Parathyroid adenoma (tissue), 2 donors: ENCODE measurements around the gene DLGAP1.

Experiments
- H2AFZ ChIP-seq: fragments of 300-600 bp; sonication (generic); one replicate; pipeline ENCODE4 v1.7.0; 2017; ENCODE audit warnings: antibody characterized with exemption, mild to moderate bottlenecking
- H3K27ac ChIP-seq: fragments of 300-600 bp; sonication (generic); one replicate; pipeline ENCODE4 v1.7.0; 2017
- H3K27me3 ChIP-seq: fragments of 300-600 bp; sonication (generic); one replicate; pipeline ENCODE4 v1.7.0; 2017; ENCODE audit warnings: low read length; ENCODE audit not compliant: control insufficient read depth, insufficient read depth
- H3K36me3 ChIP-seq: fragments of 300-600 bp; sonication (generic); one replicate; pipeline ENCODE4 v1.7.0; 2017; ENCODE audit warnings: low read length; ENCODE audit not compliant: control insufficient read depth, insufficient read depth
- H3K4me1 ChIP-seq: fragments of 300-600 bp; sonication (generic); one replicate; pipeline ENCODE4 v1.7.0; 2017; ENCODE audit warnings: control low read depth
- H3K4me2 ChIP-seq: fragments of 300-600 bp; sonication (generic); one replicate; pipeline ENCODE4 v1.7.0; 2017; ENCODE audit warnings: low read length
- H3K4me3 ChIP-seq: fragments of 300-600 bp; sonication (generic); one replicate; pipeline ENCODE4 v1.7.0; 2017; ENCODE audit warnings: low read depth, low read length
- H3K79me2 ChIP-seq: fragments of 300-600 bp; sonication (generic); one replicate; pipeline ENCODE4 v1.7.0; 2017; ENCODE audit warnings: control low read depth
- H3K9ac ChIP-seq: fragments of 300-600 bp; sonication (generic); one replicate; pipeline ENCODE4 v1.7.0; 2017; ENCODE audit warnings: mild to moderate bottlenecking
- H3K9me3 ChIP-seq: fragments of 300-600 bp; sonication (generic); one replicate; pipeline ENCODE4 v1.7.0; 2017; ENCODE audit warnings: low read length; ENCODE audit not compliant: control insufficient read depth
- CTCF ChIP-seq: fragments of 300-600 bp; sonication (generic); IDR thresholded peaks from one replicate; pipeline ENCODE4 v1.7.0; 2017; ENCODE audit warnings: antibody characterized with exemption, mild to moderate bottlenecking
- donor health status: primary hyperparathyroidism.

The DLGAP1 gene

GRCh38 chr18:4441098-4441497 is 14.0 kb downstream of the DLGAP1 start:
- no peak overlapping the region for H3K27ac ChIP-seq
- H3K79me2 ChIP-seq: no peaks in the 10 kb centered on the region
- no peaks in the 10 kb centered on the region for H3K9me3 ChIP-seq
- no peak overlapping the region for H3K4me3 ChIP-seq
- no peaks in the 10 kb centered on the region for H3K36me3 ChIP-seq
- H3K9ac ChIP-seq: no peak overlapping the region
- TF ChIP-seq CTCF: no peak
- no peak overlapping the region for H3K4me2 ChIP-seq
- no peaks in the 10 kb centered on the region for H3K4me1 ChIP-seq
- no peaks in the 10 kb centered on the region for H3K27me3 ChIP-seq
- H2AFZ ChIP-seq: no peak overlapping the region

DNA sequence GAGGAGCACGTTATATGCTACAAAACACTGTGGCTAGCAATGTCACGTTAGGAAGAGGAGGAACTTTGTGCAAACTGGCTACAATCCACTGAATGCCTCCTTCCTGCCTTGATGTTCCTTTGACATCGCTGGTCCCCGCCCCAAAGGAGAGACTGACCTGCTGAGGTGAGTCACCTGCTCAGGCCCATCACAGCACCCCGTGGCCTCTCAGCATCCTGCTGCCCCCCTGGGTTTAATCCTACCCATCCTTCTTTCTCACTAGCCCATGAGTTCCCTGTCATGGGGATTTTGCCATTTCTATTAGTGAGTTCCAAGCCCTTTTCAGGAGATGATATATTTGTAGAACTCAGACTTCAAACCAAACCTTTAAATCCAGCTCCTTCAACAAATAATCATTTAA is 16.2 kb downstream of the DLGAP1 start:
- H3K9ac ChIP-seq: no peak overlapping the region
- no peaks in the 10 kb centered on the region for H3K36me3 ChIP-seq
- no peak overlapping the region for H3K4me3 ChIP-seq
- H3K4me1 ChIP-seq: no peaks in the 10 kb centered on the region
- H3K9me3 ChIP-seq: no peaks in the 10 kb centered on the region
- H3K27me3 ChIP-seq: no peaks in the 10 kb centered on the region
- H3K27ac ChIP-seq: no peak overlapping the region
- no peak overlapping the region for H3K4me2 ChIP-seq
- no peaks in the 10 kb centered on the region for H3K79me2 ChIP-seq
- no peak overlapping the region for H2AFZ ChIP-seq
- no peak for TF ChIP-seq CTCF

DNA sequence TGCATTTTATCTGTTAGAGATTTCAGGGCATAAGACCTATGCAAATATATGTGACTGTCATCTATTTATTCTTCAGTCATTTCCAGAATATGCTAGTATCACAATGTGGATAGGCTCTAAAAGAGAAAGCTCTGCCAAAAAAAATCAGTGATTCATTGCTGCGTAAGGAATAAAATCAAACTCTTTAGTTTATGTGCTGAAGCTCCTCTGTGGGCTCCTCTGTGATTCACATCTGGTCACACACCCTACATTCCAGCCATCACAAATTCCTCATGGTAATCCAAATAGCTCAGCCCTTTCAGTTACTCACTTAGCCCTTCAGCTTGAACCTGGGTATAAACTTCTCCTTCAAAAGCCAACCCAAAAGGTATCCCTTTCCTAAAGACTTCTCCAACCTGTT is 21.4 kb downstream of the DLGAP1 start:
- no peaks in the 10 kb centered on the region for H3K4me1 ChIP-seq
- no peak for TF ChIP-seq CTCF
- H3K4me2 ChIP-seq: no peak overlapping the region
- H2AFZ ChIP-seq: no peak overlapping the region
- no peaks in the 10 kb centered on the region for H3K27me3 ChIP-seq
- H3K4me3 ChIP-seq: no peak overlapping the region
- no peaks in the 10 kb centered on the region for H3K79me2 ChIP-seq
- H3K27ac ChIP-seq: no peak overlapping the region
- H3K9me3 ChIP-seq: no peaks in the 10 kb centered on the region
- H3K9ac ChIP-seq: no peak overlapping the region
- H3K36me3 ChIP-seq: no peaks in the 10 kb centered on the region

GRCh38 chr18:4430836-4431235 is 24.3 kb downstream of the DLGAP1 start:
- Histone ChIP-seq H3K4me1 (no peaks in the 10 kb centered on the region), H3K27ac (no peak overlapping the region), H3K4me2 (no peak overlapping the region), H3K27me3 (no peaks in the 10 kb centered on the region), H3K4me3 (no peak overlapping the region), H3K79me2 (no peaks in the 10 kb centered on the region), H2AFZ (no peak overlapping the region), H3K9ac (no peak overlapping the region), H3K36me3 (no peaks in the 10 kb centered on the region), H3K9me3 (no peaks in the 10 kb centered on the region)
- no peak for TF ChIP-seq CTCF

DNA sequence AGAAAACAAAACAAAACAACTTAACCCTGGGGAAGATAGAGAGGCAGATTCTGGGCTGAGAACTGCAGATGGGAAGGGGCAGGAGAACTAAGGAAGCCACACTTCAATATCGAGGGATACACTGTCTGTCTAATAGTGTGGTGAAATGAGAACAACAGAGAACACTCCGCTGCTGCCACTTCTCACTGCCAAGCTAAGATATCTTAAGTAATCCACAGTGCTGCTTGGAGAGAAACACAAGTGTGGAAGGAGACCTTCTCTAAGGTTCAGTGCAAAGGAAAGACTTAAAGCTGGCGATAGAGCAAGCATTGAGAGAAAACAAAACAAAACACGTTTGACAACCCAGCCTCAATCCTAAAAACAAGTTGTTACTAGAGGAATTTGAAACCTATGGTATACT is 37.4 kb downstream of the DLGAP1 start:
- no peaks in the 10 kb centered on the region for H3K9me3 ChIP-seq
- H3K9ac ChIP-seq: no peak overlapping the region
- H3K4me3 ChIP-seq: no peak overlapping the region
- H3K4me2 ChIP-seq: no peak overlapping the region
- H3K79me2 ChIP-seq: no peaks in the 10 kb centered on the region
- H2AFZ ChIP-seq: no peak overlapping the region
- no peaks in the 10 kb centered on the region for H3K36me3 ChIP-seq
- no peaks in the 10 kb centered on the region for H3K4me1 ChIP-seq
- TF ChIP-seq CTCF: no peak
- no peak overlapping the region for H3K27ac ChIP-seq
- H3K27me3 ChIP-seq: no peaks in the 10 kb centered on the region
